Measurements from ENCODE around the gene PNKD.

The PNKD gene, protein sequence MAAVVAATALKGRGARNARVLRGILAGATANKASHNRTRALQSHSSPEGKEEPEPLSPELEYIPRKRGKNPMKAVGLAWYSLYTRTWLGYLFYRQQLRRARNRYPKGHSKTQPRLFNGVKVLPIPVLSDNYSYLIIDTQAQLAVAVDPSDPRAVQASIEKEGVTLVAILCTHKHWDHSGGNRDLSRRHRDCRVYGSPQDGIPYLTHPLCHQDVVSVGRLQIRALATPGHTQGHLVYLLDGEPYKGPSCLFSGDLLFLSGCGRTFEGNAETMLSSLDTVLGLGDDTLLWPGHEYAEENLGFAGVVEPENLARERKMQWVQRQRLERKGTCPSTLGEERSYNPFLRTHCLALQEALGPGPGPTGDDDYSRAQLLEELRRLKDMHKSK

DNA sequence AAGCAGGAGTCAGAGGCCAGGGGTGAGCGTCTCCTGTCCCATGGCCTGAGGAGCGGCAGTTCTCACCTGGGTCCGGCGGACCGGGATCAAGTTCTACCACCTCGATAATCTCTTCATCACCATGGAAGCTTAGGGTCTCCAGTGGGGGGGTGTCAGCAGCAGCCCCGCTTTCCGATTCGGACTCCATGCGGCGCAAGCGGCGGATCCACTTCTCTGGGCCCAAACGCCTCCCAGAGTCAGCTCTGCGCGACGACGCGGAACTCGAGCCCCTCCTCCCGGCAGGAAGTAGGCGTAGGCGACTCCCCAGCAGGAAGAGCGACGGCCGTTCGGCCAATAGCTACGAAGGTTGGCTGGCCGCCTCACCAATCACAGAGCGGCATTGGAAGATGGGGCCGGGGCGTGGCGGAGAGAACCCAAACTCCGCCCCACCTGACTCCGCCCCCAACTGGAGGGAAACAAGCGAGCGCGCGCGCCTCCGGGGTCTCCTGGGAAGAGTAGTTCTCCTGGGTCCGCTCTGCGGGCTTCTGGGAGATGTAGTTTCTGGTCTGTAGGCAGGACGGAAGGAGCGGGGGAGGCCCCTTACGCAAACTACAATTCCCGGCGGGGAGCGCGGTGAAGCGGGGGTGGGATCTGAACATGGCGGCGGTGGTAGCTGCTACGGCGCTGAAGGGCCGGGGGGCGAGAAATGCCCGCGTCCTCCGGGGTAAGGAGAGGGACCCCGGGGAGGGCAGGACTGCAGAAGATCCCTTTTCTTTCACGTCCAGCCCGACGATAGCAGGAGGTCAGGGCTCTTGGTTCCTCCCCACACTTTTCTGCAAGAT is at the start of gene PNKD, which contains the start of gene AAMP:
Gene PNKD (plus strand): TSS at position 620 of the 821 bp plus-strand sequence. CDS start 17 bp downstream, at position 637.
Gene AAMP (minus strand): TSS at position 238 of the 821 bp plus-strand sequence. CDS start 51 bp downstream, at position 187.
- peak within 1 kb of the TSS; percentile 77 for H3K27ac ChIP-seq
- TF ChIP-seq, protein P1, sequence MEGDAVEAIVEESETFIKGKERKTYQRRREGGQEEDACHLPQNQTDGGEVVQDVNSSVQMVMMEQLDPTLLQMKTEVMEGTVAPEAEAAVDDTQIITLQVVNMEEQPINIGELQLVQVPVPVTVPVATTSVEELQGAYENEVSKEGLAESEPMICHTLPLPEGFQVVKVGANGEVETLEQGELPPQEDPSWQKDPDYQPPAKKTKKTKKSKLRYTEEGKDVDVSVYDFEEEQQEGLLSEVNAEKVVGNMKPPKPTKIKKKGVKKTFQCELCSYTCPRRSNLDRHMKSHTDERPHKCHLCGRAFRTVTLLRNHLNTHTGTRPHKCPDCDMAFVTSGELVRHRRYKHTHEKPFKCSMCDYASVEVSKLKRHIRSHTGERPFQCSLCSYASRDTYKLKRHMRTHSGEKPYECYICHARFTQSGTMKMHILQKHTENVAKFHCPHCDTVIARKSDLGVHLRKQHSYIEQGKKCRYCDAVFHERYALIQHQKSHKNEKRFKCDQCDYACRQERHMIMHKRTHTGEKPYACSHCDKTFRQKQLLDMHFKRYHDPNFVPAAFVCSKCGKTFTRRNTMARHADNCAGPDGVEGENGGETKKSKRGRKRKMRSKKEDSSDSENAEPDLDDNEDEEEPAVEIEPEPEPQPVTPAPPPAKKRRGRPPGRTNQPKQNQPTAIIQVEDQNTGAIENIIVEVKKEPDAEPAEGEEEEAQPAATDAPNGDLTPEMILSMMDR (IDR thresholded peaks at IDR 0.05): no peak
- no peak for TF ChIP-seq ZFX (IDR thresholded peaks at IDR 0.05; ENCODE audit: borderline replicate concordance)

DNA sequence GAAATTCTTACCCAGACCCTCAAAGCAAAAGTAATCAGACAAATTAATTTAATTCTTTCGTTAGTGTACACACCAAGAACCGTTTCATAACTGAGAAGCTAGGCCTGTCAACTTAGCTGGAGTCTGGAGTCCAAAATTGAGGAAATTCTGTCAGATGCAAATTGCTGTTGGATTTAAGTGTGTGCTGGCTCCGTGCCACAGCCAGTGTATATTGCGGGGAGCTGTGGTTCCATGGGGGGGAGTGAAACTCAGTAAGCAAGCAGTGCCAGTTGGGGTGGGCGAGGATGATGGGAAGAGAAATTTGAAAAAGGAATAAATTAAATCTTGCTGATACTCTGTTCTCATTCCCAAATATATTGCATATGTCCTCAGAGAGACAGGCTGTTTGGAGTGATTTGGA is 49.3 kb upstream of the PNKD start:
- TF ChIP-seq ZFX (IDR thresholded peaks at IDR 0.05; ENCODE audit: borderline replicate concordance): no peak
- TF ChIP-seq, protein P1 (IDR thresholded peaks at IDR 0.05): no peak
- H3K27ac ChIP-seq: no peak overlapping the region

DNA sequence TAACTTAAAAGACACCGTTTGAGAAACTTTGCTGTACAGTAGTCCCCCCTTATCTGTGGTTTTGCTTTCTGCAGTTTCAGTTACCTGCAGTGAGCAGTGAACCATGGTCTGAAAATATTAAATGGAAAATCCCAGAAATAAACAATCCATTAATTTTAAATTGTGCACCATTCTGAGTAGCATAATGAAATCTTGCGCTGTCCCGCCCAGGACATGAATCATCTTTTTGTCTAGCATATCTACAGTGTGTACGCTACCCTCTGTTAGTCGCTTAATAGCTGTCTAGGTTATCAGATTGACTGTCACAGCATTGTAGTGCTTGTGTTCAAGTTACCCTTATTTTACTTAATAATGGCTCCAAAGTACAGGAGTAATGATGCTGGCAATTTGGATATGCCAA is 47.3 kb upstream of the PNKD start:
- TF ChIP-seq ZFX (IDR thresholded peaks at IDR 0.05; ENCODE audit: borderline replicate concordance): no peak
- TF ChIP-seq, protein P1 (IDR thresholded peaks at IDR 0.05): no peak
- no peak overlapping the region for H3K27ac ChIP-seq

DNA sequence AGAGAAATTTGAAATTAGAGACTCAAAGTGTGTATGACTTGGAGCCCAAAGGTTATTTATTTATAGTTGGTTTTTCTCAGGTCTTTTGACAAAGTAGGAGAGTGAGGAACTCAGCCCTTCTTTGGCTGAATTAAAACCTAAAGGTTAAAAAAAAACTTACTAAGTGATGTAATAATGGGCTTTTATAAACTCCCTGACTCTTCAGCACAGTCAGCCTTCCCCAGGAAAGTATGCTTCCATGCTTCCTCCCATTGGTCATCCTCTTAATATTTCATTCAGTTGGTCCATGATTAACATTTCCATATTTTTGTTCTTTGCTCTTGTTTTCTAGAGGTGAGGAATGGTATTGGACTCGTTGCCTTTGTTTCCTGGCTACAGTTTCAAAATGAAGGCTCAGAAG is 46.1 kb upstream of the PNKD start:
- H3K27ac ChIP-seq: no peak overlapping the region
- TF ChIP-seq ZFX (IDR thresholded peaks at IDR 0.05; ENCODE audit: borderline replicate concordance): no peak
- TF ChIP-seq, protein P1 (IDR thresholded peaks at IDR 0.05): no peak

DNA sequence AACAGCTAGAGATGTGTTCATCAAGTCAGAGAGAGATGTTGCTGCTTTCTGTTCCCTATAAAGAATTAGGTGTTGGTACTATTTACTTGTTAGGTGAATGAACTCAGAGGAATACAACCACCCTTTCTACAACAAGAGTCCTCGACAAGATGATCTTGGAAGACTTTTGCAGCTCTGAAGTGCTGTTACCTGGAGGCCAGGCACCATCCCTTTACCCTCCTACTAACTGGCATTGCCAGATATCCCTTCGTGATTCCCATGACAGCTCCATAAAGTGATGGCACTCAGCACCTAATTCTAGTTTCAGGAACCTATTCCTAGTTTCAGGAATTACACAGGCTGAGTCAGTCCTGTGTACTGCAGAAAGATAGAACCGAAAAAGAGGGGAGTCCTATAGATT is 43.4 kb upstream of the PNKD start:
- TF ChIP-seq, protein P1 (IDR thresholded peaks at IDR 0.05): no peak
- no peak for TF ChIP-seq ZFX (IDR thresholded peaks at IDR 0.05; ENCODE audit: borderline replicate concordance)
- H3K27ac ChIP-seq: no peak overlapping the region

DNA sequence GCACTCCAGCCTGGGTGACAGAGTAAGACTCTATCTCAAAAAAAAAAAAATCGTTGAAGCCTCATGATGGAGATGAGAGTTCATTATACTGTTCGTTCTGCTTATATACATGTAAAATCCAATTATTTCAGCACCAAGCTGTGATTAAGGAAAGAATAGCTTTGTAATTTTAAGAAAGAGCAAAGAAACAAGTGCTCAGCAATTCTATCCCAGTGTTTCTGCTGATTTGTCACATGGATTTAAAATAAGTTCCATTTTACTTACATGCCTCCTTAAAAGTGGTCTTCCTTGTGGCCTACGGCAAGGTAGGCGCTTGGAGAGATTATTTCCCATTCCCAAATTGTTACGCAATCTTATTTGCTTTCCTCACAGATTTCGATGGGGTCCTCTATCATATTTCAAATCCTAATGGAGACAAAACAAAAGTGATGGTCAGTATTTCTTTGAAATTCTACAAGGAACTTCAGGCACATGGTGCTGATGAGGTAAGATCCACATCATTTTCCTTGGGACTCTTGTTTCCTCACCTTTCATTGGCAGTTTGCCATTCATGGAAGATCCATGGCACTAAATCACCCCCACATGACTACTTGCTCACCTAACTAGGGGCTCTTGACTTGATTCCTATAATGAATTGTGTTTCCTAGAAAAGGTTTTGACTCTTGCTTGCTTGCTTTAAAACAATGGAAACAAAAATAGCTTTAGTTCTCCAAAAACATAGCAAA is 41.8 kb upstream of the PNKD start:
- TF ChIP-seq ZFX (IDR thresholded peaks at IDR 0.05; ENCODE audit: borderline replicate concordance): no peak
- TF ChIP-seq, protein P1 (IDR thresholded peaks at IDR 0.05): no peak
- H3K27ac ChIP-seq: no peak overlapping the region

All from 22Rv1 (cell line).